Keratinocyte (primary cell): ENCODE measurements around the gene KLHL29. TPM values are rescaled to one million over a fixed set of nuclear protein-coding genes. Genes with fewer than 3 reads are reported as not detected.

Source experiments
- DNase-seq: peaks from one replicate; pipeline ENCODE4 v3.0.0-alpha.2; 2011; ENCODE audit warnings: low read depth, missing footprints, low spot score
- FAIRE-seq: peaks from 2 replicates; lab custom pipeline; 2011; peaks lifted over from hg19 to GRCh38; lab: Jason Lieb, UNC
- H2AFZ ChIP-seq: 2 replicates; pipeline ENCODE4 v1.6.0; 2012; ENCODE audit warnings: low read length, control low read depth, inconsistent platforms; ENCODE audit not compliant: control insufficient read depth
- H3K27ac ChIP-seq: 2 replicates; pipeline ENCODE4 v1.5.1; 2011; ENCODE audit warnings: low read length; ENCODE audit not compliant: control insufficient read depth, insufficient read depth
- H3K27me3 ChIP-seq: 3 replicates; pipeline ENCODE4 v1.6.0; 2011; ENCODE audit warnings: low read length; ENCODE audit not compliant: control insufficient read depth, insufficient read depth; ENCODE audit errors: extremely low read depth
- H3K36me3 ChIP-seq, 2 experiments: 2 replicates in 1 of 2; 3 replicates in 1 of 2; pipeline ENCODE4 v1.5.1; 2011; ENCODE audit warnings: low read length in 2 of 2, mild to moderate bottlenecking in 1 of 2; ENCODE audit not compliant: control insufficient read depth in 2 of 2, insufficient read depth in 2 of 2; ENCODE audit errors: extremely low read depth in 1 of 2
- H3K4me1 ChIP-seq: 3 replicates; pipeline ENCODE4 v1.5.1; 2011; ENCODE audit warnings: low read length; ENCODE audit not compliant: control insufficient read depth, insufficient read depth; ENCODE audit errors: extremely low read depth
- H3K4me2 ChIP-seq: 3 replicates; pipeline ENCODE4 v1.6.0; 2011; ENCODE audit warnings: low read depth, low read length; ENCODE audit not compliant: control insufficient read depth, insufficient read depth; ENCODE audit errors: extremely low read depth
- H3K4me3 ChIP-seq, 3 experiments: fragments of 200-600 bp in 1 of 3; sonication (generic) in 1 of 3; 2 replicates in 2 of 3; 3 replicates in 1 of 3; pipeline ENCODE4 v1.5.1; 2011 to 2016; ENCODE audit warnings: low read length in 3 of 3, mild to moderate bottlenecking in 3 of 3, control low read depth in 2 of 3, inconsistent platforms in 1 of 3, low read depth in 1 of 3, mixed read lengths in 1 of 3, mixed run types in 1 of 3, moderate library complexity in 1 of 3; ENCODE audit not compliant: control insufficient read depth in 2 of 3, insufficient read depth in 2 of 3; ENCODE audit errors: extremely low read depth in 1 of 3
- H3K79me2 ChIP-seq: 2 replicates; pipeline ENCODE4 v1.6.0; 2012; ENCODE audit warnings: low read length; ENCODE audit not compliant: control insufficient read depth, insufficient read depth
- H3K9ac ChIP-seq: 3 replicates; pipeline ENCODE4 v1.6.0; 2011; ENCODE audit warnings: low read length; ENCODE audit not compliant: control insufficient read depth, insufficient read depth; ENCODE audit errors: extremely low read depth
- H3K9me1 ChIP-seq: 3 replicates; pipeline ENCODE4 v1.6.0; 2011; ENCODE audit warnings: low read length; ENCODE audit not compliant: control insufficient read depth, insufficient read depth; ENCODE audit errors: extremely low read depth
- H3K9me3 ChIP-seq: 2 replicates; pipeline ENCODE4 v1.5.1; 2012; ENCODE audit warnings: low read depth, low read length; ENCODE audit not compliant: control insufficient read depth
- H4K20me1 ChIP-seq: 3 replicates; pipeline ENCODE4 v1.6.0; 2011; ENCODE audit warnings: low read length; ENCODE audit not compliant: control insufficient read depth, insufficient read depth; ENCODE audit errors: extremely low read depth
- EZH2 ChIP-seq: IDR thresholded peaks from one replicate; pipeline ENCODE4 v1.6.1; 2012; ENCODE audit warnings: inconsistent platforms, mild to moderate bottlenecking, low read length, moderate library complexity
- dilution Hi-C: fragments of 300-500 bp; cut with MboI; formaldehyde crosslinking; loops from one replicate; pipeline ENCODE4 v1.7.0; 2020; ENCODE audit warnings: low sequenced_read_pairs; ENCODE audit not compliant: extremely low pct_ligation_motif_present
- polyA plus RNA-seq, 5 experiments: library from polyadenylated mRNA; depleted of rRNA in 3 of 5; stranded (reverse) in 3 of 5; stranded (forward) in 1 of 5; unstranded in 1 of 5; fragments of >200 nt; gene quantifications; 1 replicate in 1 of 5; 2 replicates in 3 of 5; 3 replicates in 1 of 5; pipeline versions ENCODE4 v1.2.1 to v1.2.3, GENCODE V29; 2011 to 2012; ENCODE audit warnings: missing spikeins in 2 of 5, low read depth in 1 of 5, low replicate concordance in 1 of 5
- TF ChIP-seq, protein P1 (sequence below), 3 experiments: IDR thresholded peaks in 1 of 3; conservative IDR thresholded peaks in 1 of 3; optimal IDR thresholded peaks in 1 of 3; 2 replicates in 2 of 3; 3 replicates in 1 of 3; pipeline versions ENCODE3 to v1.5.1; 2011; ENCODE audit warnings: low read length in 3 of 3, mild to moderate bottlenecking in 3 of 3, moderate library complexity in 2 of 3, control low read depth in 1 of 3, inconsistent platforms in 1 of 3; ENCODE audit not compliant: insufficient read depth in 2 of 3; ENCODE audit errors: extremely low read depth in 1 of 3

The KLHL29 gene
- polyA plus RNA-seq, 1 donor (not counting 4 experiments of a cell fraction or from before 2014, with no cell fraction given): 4.7 TPM

DNA sequence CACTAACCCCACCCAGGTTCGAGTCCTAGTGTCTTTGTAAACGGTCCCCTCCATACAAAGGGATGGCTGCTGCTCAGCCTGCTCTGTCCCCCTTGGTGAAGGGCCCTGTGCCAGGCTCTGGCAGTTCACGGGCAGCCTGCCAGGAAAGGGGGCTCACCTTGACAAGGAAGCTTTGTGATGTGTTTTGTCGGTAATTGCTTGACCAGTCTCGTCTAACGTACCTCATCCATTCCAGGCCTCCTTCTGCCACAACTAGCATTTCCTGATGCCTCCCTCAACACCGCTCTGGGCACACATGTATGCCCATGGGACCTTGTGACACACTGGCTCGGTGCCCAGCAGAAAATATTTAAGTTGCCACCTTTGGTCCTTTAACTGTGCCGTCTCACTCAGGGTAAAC, 171.9 kb downstream of the KLHL29 start:
- no peaks in the 10 kb centered on the region for H3K27me3 ChIP-seq
- H3K4me3 ChIP-seq: no peak overlapping the region
- FAIRE-seq (no peak), DNase-seq (no peak)
- no peaks in the 10 kb centered on the region for H3K9me3 ChIP-seq
- H3K9ac ChIP-seq: no peak overlapping the region
- no peaks in the 10 kb centered on the region for H3K9me1 ChIP-seq
- TF ChIP-seq, protein P1, sequence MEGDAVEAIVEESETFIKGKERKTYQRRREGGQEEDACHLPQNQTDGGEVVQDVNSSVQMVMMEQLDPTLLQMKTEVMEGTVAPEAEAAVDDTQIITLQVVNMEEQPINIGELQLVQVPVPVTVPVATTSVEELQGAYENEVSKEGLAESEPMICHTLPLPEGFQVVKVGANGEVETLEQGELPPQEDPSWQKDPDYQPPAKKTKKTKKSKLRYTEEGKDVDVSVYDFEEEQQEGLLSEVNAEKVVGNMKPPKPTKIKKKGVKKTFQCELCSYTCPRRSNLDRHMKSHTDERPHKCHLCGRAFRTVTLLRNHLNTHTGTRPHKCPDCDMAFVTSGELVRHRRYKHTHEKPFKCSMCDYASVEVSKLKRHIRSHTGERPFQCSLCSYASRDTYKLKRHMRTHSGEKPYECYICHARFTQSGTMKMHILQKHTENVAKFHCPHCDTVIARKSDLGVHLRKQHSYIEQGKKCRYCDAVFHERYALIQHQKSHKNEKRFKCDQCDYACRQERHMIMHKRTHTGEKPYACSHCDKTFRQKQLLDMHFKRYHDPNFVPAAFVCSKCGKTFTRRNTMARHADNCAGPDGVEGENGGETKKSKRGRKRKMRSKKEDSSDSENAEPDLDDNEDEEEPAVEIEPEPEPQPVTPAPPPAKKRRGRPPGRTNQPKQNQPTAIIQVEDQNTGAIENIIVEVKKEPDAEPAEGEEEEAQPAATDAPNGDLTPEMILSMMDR (optimal IDR thresholded peaks at IDR 0.05 in 1 of 3, IDR thresholded peaks at IDR 0.05 in 1 of 3, conservative IDR thresholded peaks at IDR 0.05 in 1 of 3; ENCODE audit: extremely low read depth in 1 of 3, insufficient read depth in 2 of 3, low read length in 3 of 3): no peak
- TF ChIP-seq EZH2: no peak
- dilution Hi-C loops: no loop called here
- no peak overlapping the region for H3K4me2 ChIP-seq
- H3K4me1 ChIP-seq: peaks cover 4% of the 10 kb centered on the region
- H2AFZ ChIP-seq: no peak overlapping the region
- H4K20me1 ChIP-seq: no peaks in the 10 kb centered on the region
- no peaks in the 10 kb centered on the region for H3K79me2 ChIP-seq
- peaks cover 0 to 1% of the 10 kb centered on the region in 2 experiments for H3K36me3 ChIP-seq
- no peak overlapping the region for H3K27ac ChIP-seq

DNA sequence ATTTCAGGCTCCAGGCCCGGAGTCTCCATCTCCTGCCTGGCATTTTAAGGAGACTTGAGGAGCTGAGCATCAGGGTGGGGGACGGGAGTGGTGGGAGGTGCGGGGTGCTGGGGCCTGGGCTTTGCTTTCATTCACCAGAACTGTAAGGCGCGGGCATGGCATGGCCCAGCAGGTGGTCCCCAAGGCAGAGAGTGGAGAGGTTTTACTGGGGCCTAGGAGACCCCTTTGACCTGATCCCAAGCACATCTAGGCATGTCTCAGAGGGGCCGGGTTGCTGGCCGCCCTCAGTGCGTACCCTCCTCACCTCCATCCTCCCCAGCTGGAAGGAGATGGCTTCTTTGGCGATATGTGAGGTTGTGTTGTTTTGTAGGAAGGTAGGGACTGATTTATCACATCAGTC, 172.5 kb downstream of the KLHL29 start:
- Histone ChIP-seq H3K79me2 (no peaks in the 10 kb centered on the region), H3K9ac (no peak overlapping the region), H3K27me3 (no peaks in the 10 kb centered on the region), H3K36me3 (peaks cover 0 to 1% of the 10 kb centered on the region in 2 experiments), H3K4me3 (no peak overlapping the region), H2AFZ (no peak overlapping the region), H3K27ac (no peak overlapping the region), H3K9me3 (no peaks in the 10 kb centered on the region), H3K9me1 (no peaks in the 10 kb centered on the region), H3K4me1 (peaks cover 4% of the 10 kb centered on the region), H4K20me1 (no peaks in the 10 kb centered on the region), H3K4me2 (no peak overlapping the region)
- FAIRE-seq (no peak), DNase-seq (no peak)
- TF ChIP-seq, protein P1 (optimal IDR thresholded peaks at IDR 0.05 in 1 of 3, IDR thresholded peaks at IDR 0.05 in 1 of 3, conservative IDR thresholded peaks at IDR 0.05 in 1 of 3; ENCODE audit: extremely low read depth in 1 of 3, insufficient read depth in 2 of 3, low read length in 3 of 3): no peak
- no peak for TF ChIP-seq EZH2
- dilution Hi-C loops: no loop called here
